ENCODE measurements around the gene KCNC1.

The KCNC1 gene

GRCh38 chr11:17774232-17775034 is 39.9 kb downstream of the KCNC1 start:
- DNase-seq (ENCODE audit: low spot score) = no peak

- DNase-seq (ENCODE audit: low spot score) = no peak
Measured at GRCh38 chr11:17775035-17775348, 40.4 kb downstream of the KCNC1 start.

GRCh38 chr11:17775507-17776211 is 41.1 kb downstream of the KCNC1 start:
- DNase-seq (ENCODE audit: low spot score) = no peak

GRCh38 chr11:17776212-17776875 is 41.8 kb downstream of the KCNC1 start:
- DNase-seq (ENCODE audit: low spot score) = no peak

- no peak for DNase-seq (ENCODE audit: low spot score)
Measured at GRCh38 chr11:17777086-17777737, 42.6 kb downstream of the KCNC1 start.

GRCh38 chr11:17777738-17778091 is 43.1 kb downstream of the KCNC1 start:
- no peak for DNase-seq (ENCODE audit: low spot score)

- DNase-seq (ENCODE audit: low spot score) = no peak
Measured at GRCh38 chr11:17778352-17778751, 43.8 kb downstream of the KCNC1 start.

GRCh38 chr11:17778956-17779860 is 44.6 kb downstream of the KCNC1 start:
- no peak for DNase-seq (ENCODE audit: low spot score)

- no peak for DNase-seq (ENCODE audit: low spot score)
Measured at GRCh38 chr11:17779861-17780594, 45.4 kb downstream of the KCNC1 start.

- DNase-seq (ENCODE audit: low spot score) = no peak
Measured at GRCh38 chr11:17780668-17781067, 46.1 kb downstream of the KCNC1 start.

- no peak for DNase-seq (ENCODE audit: low spot score)
Measured at GRCh38 chr11:17781221-17781620, 46.6 kb downstream of the KCNC1 start.

- DNase-seq (ENCODE audit: low spot score) = no peak
Measured at GRCh38 chr11:17781626-17782025, 47.0 kb downstream of the KCNC1 start.

- DNase-seq (ENCODE audit: low spot score) = no peak
Measured at GRCh38 chr11:17782145-17782544, 47.6 kb downstream of the KCNC1 start.

- DNase-seq (ENCODE audit: low spot score) = no peak
Measured at GRCh38 chr11:17782603-17783337, 48.2 kb downstream of the KCNC1 start.

- no peak for DNase-seq (ENCODE audit: low spot score)
Measured at GRCh38 chr11:17783878-17784277, 49.3 kb downstream of the KCNC1 start.

GRCh38 chr11:17786824-17787525 is 52.4 kb downstream of the KCNC1 start:
- no peak for DNase-seq (ENCODE audit: low spot score)

GRCh38 chr11:17788084-17788483 is 53.5 kb downstream of the KCNC1 start:
- DNase-seq (ENCODE audit: low spot score) = no peak

- no peak for DNase-seq (ENCODE audit: low spot score)
Measured at GRCh38 chr11:17790453-17790852, 55.9 kb downstream of the KCNC1 start.

- DNase-seq (ENCODE audit: low spot score) = no peak
Measured at GRCh38 chr11:17791144-17791543, 56.6 kb downstream of the KCNC1 start.

- DNase-seq (ENCODE audit: low spot score) = no peak
Measured at GRCh38 chr11:17792161-17792560, 57.6 kb downstream of the KCNC1 start.

Measured in CD4-positive, alpha-beta T cell treated with Interleukin-15 for 4 hours (primary cell).